ENCODE results near the gene F8A3. TPM values are rescaled to one million over a fixed set of nuclear protein-coding genes. Genes with fewer than 3 reads are reported as not detected.
A peak's percentile ranks its signal among the peaks of the same experiment; 100 is the strongest.
"Not testable (repeated sequence)": the region's sequence is repeated elsewhere in the genome, so short reads cannot be mapped to it uniquely, and the experiment has no call there.

Gene F8A3
- total RNA-seq (2022), result 2.8 and 4.0 TPM in 2 replicates
- Bru-seq, nascent RNA, result not detected
- BruChase-seq, experiment 1, labeled RNA remaining after a 6-hour chase, result percentile 19 among the genes with signal in this experiment
- BruChase-seq, experiment 2, labeled RNA remaining after a 2-hour chase, result not detected
- long read RNA-seq, transcript F8A3-201 (1 exons, 1,759 nt), result major isoform, 22 of 22 reads
- long read RNA-seq, partial matches to known transcripts, result 0 of 22 reads
- long read RNA-seq, other reads (novel, unspliced or antisense), result 0 of 22 reads

DNA sequence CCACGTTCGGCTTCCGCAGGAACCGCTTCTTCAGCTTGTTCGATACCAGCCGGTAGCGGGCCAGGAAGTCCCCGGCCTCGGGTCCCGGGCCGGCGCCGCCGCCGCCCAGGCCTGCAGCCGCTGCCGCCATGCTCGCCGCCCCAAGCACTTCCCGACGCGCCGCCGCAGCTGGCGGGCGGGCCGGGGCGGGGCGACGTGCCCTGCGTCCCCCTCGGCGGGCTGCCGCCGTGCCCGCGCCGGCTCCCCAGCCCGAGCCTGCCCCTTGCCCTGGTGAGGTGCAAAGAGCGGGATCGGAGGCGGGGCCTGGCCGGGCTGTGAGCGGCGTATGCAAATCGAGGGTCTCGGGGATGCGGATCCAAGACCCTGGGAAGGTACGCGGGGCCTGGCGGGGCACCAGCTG is at the start of gene F8A3:
Gene F8A3 (minus strand): TSS at position 150 of the 400 bp plus-strand sequence. CDS start 20 bp downstream, at position 130.
- POLR2A ChIA-PET; H3K27me3 Mint-ChIP-seq (ENCODE audit: insufficient read depth, unreplicated experiment); H3K9me3 Mint-ChIP-seq (ENCODE audit: unreplicated experiment); CTCF ChIA-PET; H3K27ac Mint-ChIP-seq (ENCODE audit: low read depth, unreplicated experiment); H3K4me1 Mint-ChIP-seq (ENCODE audit: insufficient read depth, unreplicated experiment); BruUV-seq (replicated peaks); DNase-seq (ENCODE audit: unreplicated experiment); intact Hi-C loops (cut with micrococcal nuclease); H3K36me3 Mint-ChIP-seq (ENCODE audit: insufficient read depth, unreplicated experiment); H3K4me3 Mint-ChIP-seq (ENCODE audit: unreplicated experiment): not testable (repeated sequence)

DNA sequence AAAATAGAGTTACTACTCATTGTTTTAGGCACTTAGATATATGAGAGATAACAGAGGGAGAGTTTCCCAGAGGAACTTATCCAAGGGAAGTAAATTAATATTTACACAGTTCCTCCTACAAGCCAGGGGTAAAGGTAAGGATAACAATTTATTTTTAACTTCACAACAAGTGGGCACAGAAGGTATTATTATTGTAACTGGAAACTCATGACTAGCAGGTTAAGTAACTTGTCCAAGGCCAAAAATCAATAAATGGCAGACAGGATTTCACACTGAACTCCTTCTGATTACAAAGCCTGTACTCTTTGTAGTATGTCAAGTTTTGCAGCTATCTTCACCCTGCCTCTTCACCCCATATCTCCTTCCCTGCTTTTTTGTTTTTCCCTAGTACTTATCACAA is 46.9 kb upstream of the F8A3 start:
- TF ChIP-seq, protein P1, sequence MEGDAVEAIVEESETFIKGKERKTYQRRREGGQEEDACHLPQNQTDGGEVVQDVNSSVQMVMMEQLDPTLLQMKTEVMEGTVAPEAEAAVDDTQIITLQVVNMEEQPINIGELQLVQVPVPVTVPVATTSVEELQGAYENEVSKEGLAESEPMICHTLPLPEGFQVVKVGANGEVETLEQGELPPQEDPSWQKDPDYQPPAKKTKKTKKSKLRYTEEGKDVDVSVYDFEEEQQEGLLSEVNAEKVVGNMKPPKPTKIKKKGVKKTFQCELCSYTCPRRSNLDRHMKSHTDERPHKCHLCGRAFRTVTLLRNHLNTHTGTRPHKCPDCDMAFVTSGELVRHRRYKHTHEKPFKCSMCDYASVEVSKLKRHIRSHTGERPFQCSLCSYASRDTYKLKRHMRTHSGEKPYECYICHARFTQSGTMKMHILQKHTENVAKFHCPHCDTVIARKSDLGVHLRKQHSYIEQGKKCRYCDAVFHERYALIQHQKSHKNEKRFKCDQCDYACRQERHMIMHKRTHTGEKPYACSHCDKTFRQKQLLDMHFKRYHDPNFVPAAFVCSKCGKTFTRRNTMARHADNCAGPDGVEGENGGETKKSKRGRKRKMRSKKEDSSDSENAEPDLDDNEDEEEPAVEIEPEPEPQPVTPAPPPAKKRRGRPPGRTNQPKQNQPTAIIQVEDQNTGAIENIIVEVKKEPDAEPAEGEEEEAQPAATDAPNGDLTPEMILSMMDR (IDR thresholded peaks at IDR 0.05; ENCODE audit: unreplicated experiment), result no peak
- Mint-ChIP-seq H3K27ac (ENCODE audit: low read depth, unreplicated experiment) (no peak overlapping the region), H3K4me3 (ENCODE audit: unreplicated experiment) (no peak overlapping the region), H3K36me3 (ENCODE audit: insufficient read depth, unreplicated experiment) (peaks cover 15% of the 10 kb centered on the region), H3K4me1 (ENCODE audit: insufficient read depth, unreplicated experiment) (no peaks in the 10 kb centered on the region), H3K9me3 (ENCODE audit: unreplicated experiment) (peaks cover 20% of the 10 kb centered on the region), H3K27me3 (ENCODE audit: insufficient read depth, unreplicated experiment) (no peaks in the 10 kb centered on the region)
- POLR2A ChIA-PET, result no interaction called here
- no TSS peak for BruUV-seq (replicated peaks)
- no peak for DNase-seq (ENCODE audit: unreplicated experiment)
- intact Hi-C loops (cut with micrococcal nuclease), result no loop called here
- CTCF ChIA-PET, result no interaction called here

DNA sequence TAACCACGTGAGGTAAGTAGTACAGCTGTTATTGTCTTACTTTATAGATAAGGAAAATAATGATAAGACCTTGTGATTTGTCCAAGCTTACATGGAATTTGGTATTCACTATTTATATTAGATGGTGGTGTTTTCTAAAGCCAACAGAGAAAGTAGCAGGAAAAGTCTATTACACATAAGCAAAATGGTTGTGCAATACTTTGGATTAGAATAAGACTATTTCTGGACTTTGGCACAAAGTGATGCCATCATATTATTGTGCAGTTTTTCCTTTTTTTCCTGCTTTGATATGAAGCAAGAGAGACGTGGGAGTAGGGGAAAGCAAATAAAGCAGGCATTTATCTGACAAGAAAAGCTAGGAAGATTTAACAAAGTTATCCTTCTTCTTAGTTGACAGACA is 36.7 kb upstream of the F8A3 start:
- BruUV-seq (replicated peaks); DNase-seq (ENCODE audit: unreplicated experiment); H3K4me3 Mint-ChIP-seq (ENCODE audit: unreplicated experiment); CTCF ChIA-PET; intact Hi-C loops (cut with micrococcal nuclease); H3K36me3 Mint-ChIP-seq (ENCODE audit: insufficient read depth, unreplicated experiment); POLR2A ChIA-PET; H3K27ac Mint-ChIP-seq (ENCODE audit: low read depth, unreplicated experiment); H3K4me1 Mint-ChIP-seq (ENCODE audit: insufficient read depth, unreplicated experiment); H3K9me3 Mint-ChIP-seq (ENCODE audit: unreplicated experiment); H3K27me3 Mint-ChIP-seq (ENCODE audit: insufficient read depth, unreplicated experiment): not testable (repeated sequence)

DNA sequence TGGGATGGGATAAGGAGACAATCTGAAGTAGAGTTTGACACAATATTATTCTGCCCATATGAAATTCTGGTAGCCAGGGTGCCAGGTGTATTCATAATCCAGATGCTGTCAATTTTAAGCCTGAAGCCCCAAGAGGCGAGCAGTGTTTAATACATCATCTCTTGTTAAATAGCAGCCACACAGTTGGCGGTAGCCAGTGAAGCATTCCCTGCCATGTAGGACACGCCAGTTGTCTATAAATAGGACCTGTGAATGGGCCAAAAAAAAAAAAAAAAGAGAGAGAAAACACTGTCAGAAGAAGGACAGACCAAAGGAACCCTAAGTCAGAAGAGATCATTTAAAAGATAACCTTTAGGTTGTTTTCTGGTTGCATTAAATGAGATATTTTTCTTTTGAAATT is 33.0 kb upstream of the F8A3 start:
- H3K36me3 Mint-ChIP-seq (ENCODE audit: insufficient read depth, unreplicated experiment); H3K4me3 Mint-ChIP-seq (ENCODE audit: unreplicated experiment); H3K9me3 Mint-ChIP-seq (ENCODE audit: unreplicated experiment); BruUV-seq (replicated peaks); DNase-seq (ENCODE audit: unreplicated experiment); intact Hi-C loops (cut with micrococcal nuclease); H3K27me3 Mint-ChIP-seq (ENCODE audit: insufficient read depth, unreplicated experiment); POLR2A ChIA-PET; H3K27ac Mint-ChIP-seq (ENCODE audit: low read depth, unreplicated experiment); H3K4me1 Mint-ChIP-seq (ENCODE audit: insufficient read depth, unreplicated experiment); CTCF ChIA-PET: not testable (repeated sequence)

DNA sequence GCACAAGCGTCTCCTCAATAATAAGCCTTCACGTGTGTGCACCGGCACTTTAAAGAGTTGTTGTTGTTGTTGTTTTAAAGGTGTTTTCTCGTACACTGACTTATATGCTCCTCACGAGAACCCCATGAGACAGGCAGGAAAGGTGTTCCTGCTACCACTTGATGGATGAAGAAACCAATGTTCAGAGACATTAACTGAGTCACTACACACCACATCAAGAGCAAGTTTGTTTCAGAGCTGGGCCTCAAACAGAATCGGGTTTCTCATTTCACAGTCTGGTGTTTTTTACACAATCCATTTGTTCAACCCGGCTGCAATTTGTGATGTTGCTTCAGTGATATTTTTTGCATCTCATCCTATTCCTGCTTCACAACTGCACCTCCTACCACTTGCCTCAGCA is 18.7 kb upstream of the F8A3 start:
- H3K4me3 Mint-ChIP-seq (ENCODE audit: unreplicated experiment); H3K9me3 Mint-ChIP-seq (ENCODE audit: unreplicated experiment); CTCF ChIA-PET; BruUV-seq (replicated peaks); H3K27me3 Mint-ChIP-seq (ENCODE audit: insufficient read depth, unreplicated experiment); H3K27ac Mint-ChIP-seq (ENCODE audit: low read depth, unreplicated experiment); DNase-seq (ENCODE audit: unreplicated experiment); POLR2A ChIA-PET; H3K36me3 Mint-ChIP-seq (ENCODE audit: insufficient read depth, unreplicated experiment); H3K4me1 Mint-ChIP-seq (ENCODE audit: insufficient read depth, unreplicated experiment); intact Hi-C loops (cut with micrococcal nuclease): not testable (repeated sequence)

DNA sequence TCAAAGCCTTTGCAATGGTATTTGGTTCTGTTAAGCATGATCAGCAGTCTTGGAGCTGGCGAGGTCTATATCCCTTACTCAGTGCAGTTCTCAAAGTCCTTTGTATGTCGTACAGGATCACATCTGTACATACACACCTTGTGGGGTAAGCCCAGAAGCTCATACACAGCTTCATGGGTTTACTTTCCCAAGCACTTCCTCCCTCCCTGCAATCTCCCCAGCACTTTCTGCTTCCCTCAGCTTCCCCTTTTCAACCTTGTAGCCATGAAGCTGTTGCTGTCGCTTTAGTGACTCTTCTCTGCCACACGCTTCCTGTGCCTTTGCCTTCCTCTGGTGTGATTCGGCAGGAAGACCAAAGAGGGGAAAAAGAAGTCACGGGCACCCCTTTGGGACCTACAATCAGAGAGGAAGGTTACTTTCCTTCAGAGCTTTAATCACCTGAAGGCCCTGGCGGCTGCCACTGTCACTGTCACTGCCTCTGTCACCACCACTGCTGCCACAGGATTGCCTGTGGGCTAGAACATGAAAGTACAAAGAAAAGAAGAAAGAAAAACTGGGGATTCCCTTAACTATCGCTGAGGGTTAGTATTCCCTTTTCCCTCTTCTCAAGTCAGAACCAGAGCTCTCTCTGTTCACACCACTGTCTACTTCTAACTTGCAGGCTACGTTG is 8.0 kb upstream of the F8A3 start:
- POLR2A ChIA-PET; H3K27me3 Mint-ChIP-seq (ENCODE audit: insufficient read depth, unreplicated experiment); intact Hi-C loops (cut with micrococcal nuclease); H3K36me3 Mint-ChIP-seq (ENCODE audit: insufficient read depth, unreplicated experiment); DNase-seq (ENCODE audit: unreplicated experiment); CTCF ChIA-PET; H3K4me1 Mint-ChIP-seq (ENCODE audit: insufficient read depth, unreplicated experiment); H3K9me3 Mint-ChIP-seq (ENCODE audit: unreplicated experiment); H3K27ac Mint-ChIP-seq (ENCODE audit: low read depth, unreplicated experiment); H3K4me3 Mint-ChIP-seq (ENCODE audit: unreplicated experiment); BruUV-seq (replicated peaks): not testable (repeated sequence)

DNA sequence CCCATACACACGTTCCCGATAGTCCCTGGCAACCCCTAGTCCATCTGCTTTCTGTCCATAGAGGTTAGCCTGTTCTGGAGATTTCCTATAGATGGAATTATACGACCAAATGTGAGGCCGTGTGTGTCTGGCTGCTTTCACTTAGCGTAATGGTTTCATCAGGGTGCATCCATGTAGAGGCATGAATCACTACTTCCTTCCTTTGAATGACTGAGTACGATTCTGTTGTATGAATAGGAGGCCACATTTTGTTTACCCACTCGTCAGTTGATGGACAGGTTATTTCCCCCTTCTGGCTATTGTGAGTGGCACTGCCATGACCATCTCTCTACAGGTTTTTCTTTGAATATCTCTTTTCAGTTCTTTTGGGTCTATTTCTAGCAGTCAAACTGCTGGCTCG is 2.1 kb upstream of the F8A3 start:
- POLR2A ChIA-PET; BruUV-seq (replicated peaks); DNase-seq (ENCODE audit: unreplicated experiment); H3K4me1 Mint-ChIP-seq (ENCODE audit: insufficient read depth, unreplicated experiment); H3K9me3 Mint-ChIP-seq (ENCODE audit: unreplicated experiment); H3K27me3 Mint-ChIP-seq (ENCODE audit: insufficient read depth, unreplicated experiment); intact Hi-C loops (cut with micrococcal nuclease); CTCF ChIA-PET; H3K27ac Mint-ChIP-seq (ENCODE audit: low read depth, unreplicated experiment); H3K36me3 Mint-ChIP-seq (ENCODE audit: insufficient read depth, unreplicated experiment); H3K4me3 Mint-ChIP-seq (ENCODE audit: unreplicated experiment): not testable (repeated sequence)

DNA sequence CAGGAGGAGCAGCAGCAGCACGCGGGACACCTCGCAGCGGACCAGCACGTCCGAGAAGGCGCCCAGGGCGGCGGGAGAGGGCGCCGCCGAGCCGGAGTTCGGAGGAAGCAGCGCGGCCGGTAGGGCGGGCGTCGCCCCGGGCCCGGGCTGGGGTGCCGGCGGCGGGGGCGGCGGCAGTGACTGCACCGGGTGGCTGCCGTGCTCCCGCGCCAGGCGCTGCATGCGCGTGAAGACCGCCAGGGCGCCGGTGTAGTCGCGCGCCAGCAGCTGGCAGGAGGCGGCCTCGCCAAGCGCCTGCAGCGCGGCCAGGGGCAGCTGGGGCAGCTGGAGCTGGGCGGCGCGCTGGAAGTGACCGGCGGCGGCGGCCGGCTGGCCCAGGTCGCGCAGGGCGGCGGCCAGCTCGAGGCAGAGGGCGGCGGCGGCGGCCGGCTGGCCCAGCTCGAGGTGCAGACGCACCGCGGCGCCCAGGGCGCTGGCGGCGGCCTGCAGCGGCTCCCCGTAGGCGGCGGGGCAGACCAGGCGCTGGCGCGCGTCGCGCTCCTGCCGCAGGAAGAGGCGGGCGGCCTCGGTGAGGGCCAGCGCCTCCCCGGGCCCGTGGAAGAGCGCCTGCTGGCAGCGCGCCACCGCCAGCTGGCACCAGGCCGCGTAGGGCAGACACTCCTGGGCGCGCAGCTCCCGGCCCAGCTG is 516 bp downstream of the F8A3 start:
- H3K9me3 Mint-ChIP-seq (ENCODE audit: unreplicated experiment); CTCF ChIA-PET; H3K4me3 Mint-ChIP-seq (ENCODE audit: unreplicated experiment); BruUV-seq (replicated peaks); DNase-seq (ENCODE audit: unreplicated experiment); H3K4me1 Mint-ChIP-seq (ENCODE audit: insufficient read depth, unreplicated experiment); H3K27me3 Mint-ChIP-seq (ENCODE audit: insufficient read depth, unreplicated experiment); H3K36me3 Mint-ChIP-seq (ENCODE audit: insufficient read depth, unreplicated experiment); intact Hi-C loops (cut with micrococcal nuclease); POLR2A ChIA-PET; H3K27ac Mint-ChIP-seq (ENCODE audit: low read depth, unreplicated experiment): not testable (repeated sequence)
